Measurements from ENCODE around the gene GSTM1.
"Not testable (repeated sequence)": the region's sequence is repeated elsewhere in the genome, so short reads cannot be mapped to it uniquely, and the experiment has no call there.

GSTM1 gene

GRCh38 chr1:109671067-109671466 is 16.6 kb upstream of the GSTM1 start:
- TF ChIP-seq POLR2A (IDR thresholded peaks at IDR 0.05; ENCODE audit: low read depth, low read length): no peak
- no peak for FAIRE-seq
- DNase-seq (ENCODE audit: insufficient read length, low spot score): no peak

GRCh38 chr1:109673861-109674260 is 13.8 kb upstream of the GSTM1 start:
- not testable (repeated sequence) for FAIRE-seq; DNase-seq (ENCODE audit: insufficient read length, low spot score)

- FAIRE-seq; DNase-seq (ENCODE audit: insufficient read length, low spot score): not testable (repeated sequence)
Measured at GRCh38 chr1:109676683-109677381, 10.8 kb upstream of the GSTM1 start.

- no peak for TF ChIP-seq POLR2A (IDR thresholded peaks at IDR 0.05; ENCODE audit: low read depth, low read length)
- FAIRE-seq: no peak
- no peak for DNase-seq (ENCODE audit: insufficient read length, low spot score)
Measured at GRCh38 chr1:109677459-109677858, 10.2 kb upstream of the GSTM1 start.

GRCh38 chr1:109678637-109679036 is 9.0 kb upstream of the GSTM1 start:
- not testable (repeated sequence) for FAIRE-seq; DNase-seq (ENCODE audit: insufficient read length, low spot score)

GRCh38 chr1:109684777-109685176 is 2.8 kb upstream of the GSTM1 start:
- FAIRE-seq; DNase-seq (ENCODE audit: insufficient read length, low spot score): not testable (repeated sequence)

GRCh38 chr1:109685399-109685798 is 2.2 kb upstream of the GSTM1 start:
- not testable (repeated sequence) for DNase-seq (ENCODE audit: insufficient read length, low spot score); FAIRE-seq

GRCh38 chr1:109685890-109686289 is 1.7 kb upstream of the GSTM1 start:
- FAIRE-seq; DNase-seq (ENCODE audit: insufficient read length, low spot score): not testable (repeated sequence)

GRCh38 chr1:109687109-109687508 is 508 bp upstream of the GSTM1 start:
- DNase-seq (ENCODE audit: insufficient read length, low spot score); FAIRE-seq: not testable (repeated sequence)

GRCh38 chr1:109689844-109690405 is 2.3 kb downstream of the GSTM1 start:
- DNase-seq (ENCODE audit: insufficient read length, low spot score) (no peak), FAIRE-seq (no peak)
- TF ChIP-seq POLR2A (IDR thresholded peaks at IDR 0.05; ENCODE audit: low read depth, low read length): no peak

GRCh38 chr1:109691759-109692158 is 4.1 kb downstream of the GSTM1 start:
- DNase-seq (ENCODE audit: insufficient read length, low spot score) (no peak), FAIRE-seq (no peak)
- TF ChIP-seq POLR2A (IDR thresholded peaks at IDR 0.05; ENCODE audit: low read depth, low read length): no peak

GRCh38 chr1:109694400-109694799 is 6.8 kb downstream of the GSTM1 start:
- not testable (repeated sequence) for FAIRE-seq; DNase-seq (ENCODE audit: insufficient read length, low spot score)

- not testable (repeated sequence) for FAIRE-seq; DNase-seq (ENCODE audit: insufficient read length, low spot score)
Measured at GRCh38 chr1:109695138-109695537, 7.5 kb downstream of the GSTM1 start.

- TF ChIP-seq POLR2A (IDR thresholded peaks at IDR 0.05; ENCODE audit: low read depth, low read length): no peak
- no peak for DNase-seq (ENCODE audit: insufficient read length, low spot score)
- no peak for FAIRE-seq
Measured at GRCh38 chr1:109697066-109697465, 9.4 kb downstream of the GSTM1 start.

- DNase-seq (ENCODE audit: insufficient read length, low spot score); FAIRE-seq: not testable (repeated sequence)
Measured at GRCh38 chr1:109697861-109698260, 10.2 kb downstream of the GSTM1 start.

GRCh38 chr1:109702940-109703339 is 15.3 kb downstream of the GSTM1 start:
- DNase-seq (ENCODE audit: insufficient read length, low spot score); FAIRE-seq: not testable (repeated sequence)

Measured in H54 (cell line).